Fibroblast of lung (primary cell): Measurements from ENCODE around the gene ZNF423. TPM values are rescaled to one million over a fixed set of nuclear protein-coding genes. Genes with fewer than 3 reads are reported as not detected.

Experiments used
- DNase-seq, 2 donors: peaks; one replicate each; pipeline versions ENCODE4 v3.0.0 to v3.0.0-alpha.2; 2010; ENCODE audit warnings: low read depth in 2 of 2
- H2AFZ ChIP-seq: 2 replicates; pipeline ENCODE4 v1.5.1; 2012; ENCODE audit warnings: low read length, control low read depth, inconsistent platforms
- H3K27ac ChIP-seq: 2 replicates; pipeline ENCODE4 v1.5.1; 2011; ENCODE audit warnings: low read length, control low read depth; ENCODE audit not compliant: insufficient read depth
- H3K27me3 ChIP-seq: 2 replicates; pipeline ENCODE4 v1.5.1; 2011; ENCODE audit warnings: mild to moderate bottlenecking, low read length; ENCODE audit not compliant: control insufficient read depth, insufficient read depth
- H3K36me3 ChIP-seq: 2 replicates; pipeline ENCODE4 v1.5.1; 2011; ENCODE audit warnings: low read length; ENCODE audit not compliant: control insufficient read depth, insufficient read depth
- H3K4me1 ChIP-seq: 2 replicates; pipeline ENCODE4 v1.5.1; 2011; ENCODE audit warnings: low read length; ENCODE audit not compliant: control insufficient read depth, insufficient read depth; ENCODE audit errors: extremely low read depth
- H3K4me2 ChIP-seq: 2 replicates; pipeline ENCODE4 v1.5.1; 2011; ENCODE audit warnings: low read length, control low read depth; ENCODE audit not compliant: insufficient read depth; ENCODE audit errors: extremely low read depth
- H3K4me3 ChIP-seq, 4 experiments: fragments of 200-600 bp in 1 of 4; sonication (generic) in 1 of 4; replicated peaks in 1 of 4; 2 replicates each; pipeline ENCODE4 v1.5.1; 2011 to 2016; ENCODE audit warnings: low read length in 4 of 4, low read depth in 3 of 4, mild to moderate bottlenecking in 3 of 4, control low read depth in 2 of 4, inconsistent platforms in 1 of 4, mixed read lengths in 1 of 4; ENCODE audit not compliant: insufficient read depth in 1 of 4; ENCODE audit errors: control extremely low read depth in 1 of 4
- H3K79me2 ChIP-seq: 2 replicates; pipeline ENCODE4 v1.5.1; 2012; ENCODE audit warnings: mild to moderate bottlenecking, low read length, inconsistent platforms; ENCODE audit not compliant: control insufficient read depth, insufficient read depth
- H3K9ac ChIP-seq: 2 replicates; pipeline ENCODE4 v1.5.1; 2011; ENCODE audit warnings: mild to moderate bottlenecking, low read length, control low read depth; ENCODE audit not compliant: insufficient read depth
- H3K9me3 ChIP-seq: 2 replicates; pipeline ENCODE4 v1.5.1; 2012; ENCODE audit warnings: low read depth, low read length; ENCODE audit not compliant: control insufficient read depth, insufficient read depth
- H4K20me1 ChIP-seq: 2 replicates; pipeline ENCODE4 v1.5.1; 2011; ENCODE audit warnings: low read length; ENCODE audit not compliant: control insufficient read depth, insufficient read depth; ENCODE audit errors: extremely low read depth
- CTCF ChIP-seq, 2 donors: IDR thresholded peaks in 1 of 2; conservative IDR thresholded peaks in 1 of 2; 1 replicate in 1 of 2; 2 replicates in 1 of 2; pipeline ENCODE4 v1.5.1; 2011 to 2012; ENCODE audit warnings: low read length in 2 of 2, control low read depth in 1 of 2, inconsistent platforms in 1 of 2, low read depth in 1 of 2, mild to moderate bottlenecking in 1 of 2
- EZH2 ChIP-seq: IDR thresholded peaks from 2 replicates; pipeline ENCODE4 v1.5.1; 2012; ENCODE audit warnings: low read length, control low read depth, mild to moderate bottlenecking; ENCODE audit errors: missing control alignments
- polyA plus RNA-seq, 2 donors: library from polyadenylated mRNA; depleted of rRNA in 1 of 2; stranded (reverse) in 1 of 2; unstranded in 1 of 2; fragments of >200 nt; gene quantifications; 2 replicates each; pipeline ENCODE4 v1.2.1, GENCODE V29; 2011 to 2012; ENCODE audit warnings: missing spikeins in 1 of 2
- total RNA-seq: library from RNA; depleted of rRNA; stranded (reverse); fragments of >200 nt; gene quantifications from 2 replicates; pipeline ENCODE4 v1.2.1, GENCODE V29; 2014

The ZNF423 gene
- total and polyA plus RNA-seq, 2 donors (not counting 1 experiment from before 2014, with no cell fraction given), result 0.07 to 0.17 TPM

DNA sequence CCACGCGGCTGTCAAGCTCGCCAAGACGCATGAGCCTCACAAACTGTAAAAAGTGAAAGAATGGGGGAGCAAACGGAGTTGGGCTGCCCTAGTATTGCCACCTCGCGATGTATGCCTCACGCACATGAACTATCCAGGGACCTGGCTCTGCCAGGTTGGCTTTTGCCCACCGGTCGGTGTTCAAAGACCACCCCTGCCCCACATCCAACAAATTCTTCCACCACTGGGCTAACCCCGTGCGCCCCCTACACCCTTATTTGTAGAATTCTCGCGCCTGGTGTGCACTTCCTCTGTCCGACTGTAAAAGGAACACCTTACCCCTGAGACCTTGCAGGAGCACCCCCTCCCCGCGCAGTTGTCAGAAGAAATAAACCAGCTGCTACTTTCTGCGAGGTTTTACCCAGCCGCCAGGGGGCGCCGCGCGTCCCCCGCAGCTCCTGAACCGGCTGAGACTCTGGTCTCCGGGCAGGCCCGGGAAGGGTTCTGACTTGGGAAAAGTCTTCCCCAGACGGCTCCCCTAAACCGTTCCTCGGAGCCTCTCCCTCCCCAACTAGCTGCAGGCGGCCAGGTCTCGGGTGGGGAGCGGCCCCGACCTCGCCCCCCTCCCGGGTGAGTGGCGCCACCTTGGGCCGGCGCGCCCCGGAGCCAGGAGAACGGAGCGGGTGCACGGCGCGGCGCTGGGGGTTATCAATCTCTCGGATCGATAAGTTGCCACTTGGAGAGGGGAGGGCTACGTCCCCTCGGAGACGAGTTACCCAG, 1.7 kb upstream of the ZNF423 start:
- Histone ChIP-seq H3K9me3 (no peaks in the 10 kb centered on the region), H3K4me1 (no peaks in the 10 kb centered on the region), H3K36me3 (no peaks in the 10 kb centered on the region), H4K20me1 (no peaks in the 10 kb centered on the region), H3K4me3 (peak overlapping the region; percentile 32 to 45 (median 38)), H3K9ac (no peak overlapping the region), H2AFZ (no peak overlapping the region), H3K4me2 (peak overlapping the region; percentile 85), H3K79me2 (no peaks in the 10 kb centered on the region), H3K27me3 (peaks cover 23% of the 10 kb centered on the region), H3K27ac (no peak overlapping the region)
- DNase-seq, result peak; percentile 48 to 52
- TF ChIP-seq EZH2 (no peak), CTCF (conservative IDR thresholded peaks at IDR 0.05 in 1 of 2, IDR thresholded peaks at IDR 0.05 in 1 of 2; ENCODE audit: low read depth in 1 of 2, low read length in 2 of 2) (peak; percentile 55 to 66)

- H3K4me2 ChIP-seq, result peak overlapping the region; percentile 85
- no peak overlapping the region for H2AFZ ChIP-seq
- H3K9me3 ChIP-seq, result no peaks in the 10 kb centered on the region
- H3K4me1 ChIP-seq, result no peaks in the 10 kb centered on the region
- no peak for TF ChIP-seq EZH2
- TF ChIP-seq CTCF (conservative IDR thresholded peaks at IDR 0.05 in 1 of 2, IDR thresholded peaks at IDR 0.05 in 1 of 2; ENCODE audit: low read depth in 1 of 2, low read length in 2 of 2), result peak; percentile 10 to 35
- no peak overlapping the region for H3K9ac ChIP-seq
- no peaks in the 10 kb centered on the region for H3K79me2 ChIP-seq
- H3K36me3 ChIP-seq, result no peaks in the 10 kb centered on the region
- H3K4me3 ChIP-seq, result peak overlapping the region in 3 of 4 experiments; percentile 10 to 42 (median 35)
- peaks cover 23% of the 10 kb centered on the region for H3K27me3 ChIP-seq
- peak; percentile 78 to 87 for DNase-seq
- no peaks in the 10 kb centered on the region for H4K20me1 ChIP-seq
- no peak overlapping the region for H3K27ac ChIP-seq
Observed at GRCh38 chr16:49856672-49857330, 889 bp upstream of the ZNF423 start.

- Histone ChIP-seq H3K27ac (no peak overlapping the region), H4K20me1 (no peaks in the 10 kb centered on the region), H3K9me3 (no peaks in the 10 kb centered on the region), H3K27me3 (peaks cover 23% of the 10 kb centered on the region), H2AFZ (no peak overlapping the region), H3K4me3 (peak overlapping the region in 3 of 4 experiments; percentile 38 to 58 (median 42)), H3K4me1 (no peaks in the 10 kb centered on the region), H3K79me2 (no peaks in the 10 kb centered on the region), H3K36me3 (no peaks in the 10 kb centered on the region), H3K4me2 (peak overlapping the region; percentile 68), H3K9ac (no peak overlapping the region)
- peak; percentile 78 to 82 for DNase-seq
- TF ChIP-seq EZH2 (no peak), CTCF (conservative IDR thresholded peaks at IDR 0.05 in 1 of 2, IDR thresholded peaks at IDR 0.05 in 1 of 2; ENCODE audit: low read depth in 1 of 2, low read length in 2 of 2) (no peak)
Observed at GRCh38 chr16:49855280-49855821, 561 bp downstream of the ZNF423 start.
